Vagina (tissue), 2 donors: ENCODE measurements around the gene PRR23E.

Source experiments
- POLR2A ChIP-seq, 2 donors: fragments of 450-650 bp; IDR thresholded peaks; one replicate each; pipeline ENCODE4 v1.6.1; 2017; ENCODE audit warnings: antibody characterized with exemption in 2 of 2, mild to moderate bottlenecking in 2 of 2, moderate library complexity in 2 of 2
- TF ChIP-seq, protein P1 (sequence below), 3 experiments: fragments of 450-650 bp in 2 of 3; fragments of 200-600 bp in 1 of 3; sonication (generic) in 1 of 3; IDR thresholded peaks; one replicate each; pipeline ENCODE4 v1.5.1; 2017 to 2019; ENCODE audit warnings: antibody characterized with exemption in 3 of 3, mild to moderate bottlenecking in 2 of 3, moderate library complexity in 2 of 3

DNA sequence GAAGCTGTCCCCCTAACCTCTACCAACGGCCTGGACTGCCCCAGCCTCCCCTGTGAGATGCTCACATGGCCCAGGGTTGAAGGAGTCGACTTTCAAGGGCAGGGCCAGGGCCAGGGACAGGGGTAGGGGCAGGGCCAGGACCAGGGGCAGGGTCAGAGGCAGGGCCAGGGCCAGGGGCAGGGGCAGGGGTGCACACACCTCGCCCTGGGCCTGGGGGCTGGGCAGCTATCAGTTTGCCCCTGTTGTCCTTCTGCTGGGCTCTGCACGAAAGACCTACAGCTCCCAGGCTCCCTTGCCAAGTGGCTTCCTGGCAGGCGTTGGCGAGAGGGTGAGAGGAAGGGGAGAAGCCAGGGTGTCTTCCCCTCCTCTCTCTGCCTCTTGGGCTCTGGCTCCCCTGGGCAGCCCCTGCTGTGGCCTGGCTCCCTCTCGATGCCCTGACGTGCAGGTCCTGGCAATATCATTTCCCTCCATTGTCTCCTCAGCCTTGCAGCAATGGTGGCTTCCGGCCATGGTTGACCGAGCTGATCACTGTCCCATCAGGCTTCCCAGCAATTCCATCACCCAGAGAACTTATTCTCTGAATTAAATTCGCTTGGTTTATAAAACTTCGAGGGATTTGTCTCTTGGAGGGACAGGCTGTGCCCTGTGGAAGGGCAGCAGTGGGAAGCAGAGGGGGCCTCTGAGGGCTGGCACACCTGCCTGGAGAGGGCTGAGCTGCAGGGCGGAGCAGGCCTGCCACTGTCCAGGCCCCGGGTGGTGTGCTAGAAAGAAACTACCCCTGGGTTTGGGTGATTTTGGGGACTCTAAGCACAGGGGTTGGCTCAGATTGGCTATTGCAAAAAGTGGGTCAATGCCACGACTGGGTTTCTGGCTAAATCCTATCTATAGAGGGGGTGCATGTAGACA is 13.9 kb downstream of the PRR23E start:
- TF ChIP-seq, protein P1, sequence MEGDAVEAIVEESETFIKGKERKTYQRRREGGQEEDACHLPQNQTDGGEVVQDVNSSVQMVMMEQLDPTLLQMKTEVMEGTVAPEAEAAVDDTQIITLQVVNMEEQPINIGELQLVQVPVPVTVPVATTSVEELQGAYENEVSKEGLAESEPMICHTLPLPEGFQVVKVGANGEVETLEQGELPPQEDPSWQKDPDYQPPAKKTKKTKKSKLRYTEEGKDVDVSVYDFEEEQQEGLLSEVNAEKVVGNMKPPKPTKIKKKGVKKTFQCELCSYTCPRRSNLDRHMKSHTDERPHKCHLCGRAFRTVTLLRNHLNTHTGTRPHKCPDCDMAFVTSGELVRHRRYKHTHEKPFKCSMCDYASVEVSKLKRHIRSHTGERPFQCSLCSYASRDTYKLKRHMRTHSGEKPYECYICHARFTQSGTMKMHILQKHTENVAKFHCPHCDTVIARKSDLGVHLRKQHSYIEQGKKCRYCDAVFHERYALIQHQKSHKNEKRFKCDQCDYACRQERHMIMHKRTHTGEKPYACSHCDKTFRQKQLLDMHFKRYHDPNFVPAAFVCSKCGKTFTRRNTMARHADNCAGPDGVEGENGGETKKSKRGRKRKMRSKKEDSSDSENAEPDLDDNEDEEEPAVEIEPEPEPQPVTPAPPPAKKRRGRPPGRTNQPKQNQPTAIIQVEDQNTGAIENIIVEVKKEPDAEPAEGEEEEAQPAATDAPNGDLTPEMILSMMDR (IDR thresholded peaks at IDR 0.05): no peak
- TF ChIP-seq POLR2A (IDR thresholded peaks at IDR 0.05): no peak
